Stimulated activated naive CD4-positive, alpha-beta T cell treated with Interleukin-2 at 50 U/mL for 16 hours (primary cell): Measurements from ENCODE around the gene HRCT1.
"Not testable (repeated sequence)": the region's sequence is repeated elsewhere in the genome, so short reads cannot be mapped to it uniquely, and the experiment has no call there.

Source experiments
- DNase-seq: peaks from one replicate; lab custom pipeline; 2025; lab: John Stamatoyannopoulos, UW

HRCT1 gene

GRCh38 chr9:35905912-35906679, at the start of gene HRCT1:
HRCT1 (plus strand) TSS chr9:35906202; CDS start chr9:35906288, 86 bp downstream.
- no peak for DNase-seq

- DNase-seq, result no peak
Measured at GRCh38 chr9:35856206-35856605, 49.8 kb upstream of the HRCT1 start.

DNA sequence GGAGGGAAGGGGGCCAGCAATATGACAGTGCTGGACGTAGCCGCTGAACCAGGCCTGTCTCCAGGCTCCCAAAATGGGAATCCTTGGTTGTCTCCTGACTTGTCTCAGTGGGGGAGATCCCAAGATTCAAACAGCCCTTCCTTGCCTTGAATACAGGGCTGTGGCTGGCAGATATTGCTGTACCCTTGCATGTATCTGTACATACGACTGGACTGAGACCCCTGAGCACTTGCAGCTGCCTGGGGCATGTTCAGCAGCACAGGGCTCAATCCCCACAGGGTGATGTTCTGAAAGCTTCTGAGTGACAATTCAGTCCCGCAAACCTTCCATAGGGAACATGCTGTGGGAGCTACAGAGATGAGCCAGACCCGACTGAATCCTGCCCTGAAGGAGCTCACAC, 49.1 kb upstream of the HRCT1 start:
- DNase-seq, result no peak

GRCh38 chr9:35858458-35858857, 47.5 kb upstream of the HRCT1 start:
- no peak for DNase-seq

DNA sequence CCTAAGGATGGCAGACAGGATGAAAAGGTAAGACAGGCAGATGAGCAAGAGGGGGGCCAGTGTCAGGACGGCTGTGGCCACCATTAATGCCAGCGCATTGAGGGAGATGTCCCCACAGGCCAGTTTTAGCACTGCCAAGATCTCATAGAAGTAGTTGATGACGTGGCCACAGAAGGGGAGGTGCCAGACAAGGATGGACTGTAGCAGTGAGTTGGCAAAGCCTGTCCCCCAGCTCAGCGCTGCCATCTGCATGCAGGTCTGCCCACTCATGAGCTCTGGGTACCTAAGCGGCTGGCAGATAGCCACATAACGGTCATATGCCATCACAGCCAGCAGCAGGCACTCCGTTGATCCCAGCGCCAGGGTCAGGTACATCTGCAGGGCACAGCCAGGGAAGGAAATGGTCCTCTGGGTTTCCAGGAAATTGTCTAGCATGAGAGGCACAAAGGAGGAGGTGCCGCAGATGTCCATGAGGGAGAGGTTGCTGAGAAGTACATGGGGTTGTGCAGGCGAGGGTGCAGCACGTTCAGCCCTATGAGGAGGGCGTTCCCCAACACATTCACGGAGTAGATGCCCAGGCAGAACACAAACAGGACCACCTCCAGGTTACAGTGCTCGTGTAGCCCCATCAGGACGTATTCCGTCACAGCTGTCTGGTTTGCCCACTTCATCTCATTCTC, 46.6 kb upstream of the HRCT1 start:
- DNase-seq, result no peak

GRCh38 chr9:35859990-35860339, 46.0 kb upstream of the HRCT1 start:
- DNase-seq, result no peak

DNA sequence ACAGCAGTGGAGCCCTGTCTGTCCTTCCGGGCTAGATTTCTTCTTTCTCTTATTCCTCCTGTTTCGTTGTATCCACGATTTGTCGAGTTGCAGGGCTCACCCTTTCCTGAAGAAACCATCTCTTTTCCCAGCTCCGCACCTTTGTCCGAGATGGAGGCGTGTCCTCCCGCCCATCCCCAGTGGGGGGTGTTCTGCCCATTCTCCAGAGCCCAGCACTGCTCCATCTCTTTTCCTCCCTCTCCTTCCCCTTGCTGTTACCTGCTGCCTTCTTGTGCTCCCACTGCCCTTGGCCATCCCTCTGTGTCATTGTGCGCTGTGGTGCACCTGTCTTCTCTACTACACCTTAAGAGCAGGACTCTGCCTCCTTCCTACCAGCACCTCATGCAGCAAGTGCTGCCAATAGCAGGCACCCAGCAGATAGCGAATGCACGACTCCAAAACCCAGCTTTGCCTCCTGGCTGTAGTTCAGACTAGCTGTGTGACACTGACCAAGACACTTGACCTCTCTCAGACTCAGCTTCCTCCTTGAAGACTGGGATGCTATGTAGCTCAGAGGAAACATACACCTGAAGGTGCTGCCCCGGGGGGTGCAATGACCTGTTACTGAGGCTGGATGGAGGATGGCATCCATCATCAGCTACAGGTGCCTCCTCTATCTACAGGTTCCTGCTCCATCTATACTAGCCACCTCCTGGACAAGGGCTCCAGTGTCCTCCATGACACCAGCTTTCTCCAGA, 44.7 kb upstream of the HRCT1 start:
- DNase-seq, result no peak

- no peak for DNase-seq
Measured at GRCh38 chr9:35862328-35862727, 43.7 kb upstream of the HRCT1 start.

GRCh38 chr9:35863583-35863982, 42.4 kb upstream of the HRCT1 start:
- DNase-seq, result no peak

DNA sequence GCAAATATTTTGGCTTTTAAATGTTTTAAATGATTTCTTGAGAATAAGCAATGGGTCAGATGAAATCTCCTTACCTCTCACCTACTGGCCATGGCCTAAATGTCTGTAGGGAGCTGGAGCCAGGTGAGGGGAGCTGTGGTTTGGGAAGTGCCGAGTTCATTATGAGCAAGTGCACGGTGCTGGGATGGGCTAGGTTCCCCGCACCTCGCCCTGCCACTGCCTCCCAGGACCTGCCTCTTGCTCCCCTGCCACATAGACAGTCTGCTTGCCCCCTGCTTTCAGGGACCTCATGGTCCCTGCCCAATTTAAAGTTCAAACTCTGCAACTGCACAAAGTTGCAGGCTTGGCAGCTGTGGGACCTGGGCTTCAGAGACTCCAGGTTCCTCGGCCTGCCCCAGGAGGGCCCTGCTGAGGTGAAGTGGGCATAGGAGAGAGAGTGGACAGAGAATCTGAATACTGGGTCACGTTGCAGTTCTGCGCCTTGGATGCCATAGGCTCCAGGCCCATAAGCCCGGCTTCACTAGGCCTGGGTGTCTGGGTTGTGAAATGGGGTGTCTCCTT, 41.2 kb upstream of the HRCT1 start:
- no peak for DNase-seq

DNA sequence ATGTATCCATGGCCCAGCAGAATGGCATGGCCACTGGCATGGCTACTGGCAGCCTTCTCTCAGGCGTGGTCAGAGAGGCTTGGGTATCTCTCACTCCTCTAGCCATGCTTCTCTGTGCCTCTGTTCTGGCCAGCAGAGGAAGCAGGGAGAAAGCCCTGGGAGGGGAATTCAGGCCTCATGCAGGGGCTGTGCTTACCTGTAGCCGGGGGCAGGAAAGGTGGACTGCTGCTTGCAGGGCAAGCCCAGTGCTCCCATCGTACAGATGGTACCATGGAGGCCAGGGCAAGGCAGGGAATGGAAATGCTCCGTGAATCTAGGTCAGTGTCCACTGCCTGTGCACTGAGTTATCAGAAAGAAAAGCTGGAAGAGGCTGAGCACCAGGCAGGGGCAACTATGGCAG, 38.5 kb upstream of the HRCT1 start:
- no peak for DNase-seq

- no peak for DNase-seq
Measured at GRCh38 chr9:35868933-35869332, 37.1 kb upstream of the HRCT1 start.

DNA sequence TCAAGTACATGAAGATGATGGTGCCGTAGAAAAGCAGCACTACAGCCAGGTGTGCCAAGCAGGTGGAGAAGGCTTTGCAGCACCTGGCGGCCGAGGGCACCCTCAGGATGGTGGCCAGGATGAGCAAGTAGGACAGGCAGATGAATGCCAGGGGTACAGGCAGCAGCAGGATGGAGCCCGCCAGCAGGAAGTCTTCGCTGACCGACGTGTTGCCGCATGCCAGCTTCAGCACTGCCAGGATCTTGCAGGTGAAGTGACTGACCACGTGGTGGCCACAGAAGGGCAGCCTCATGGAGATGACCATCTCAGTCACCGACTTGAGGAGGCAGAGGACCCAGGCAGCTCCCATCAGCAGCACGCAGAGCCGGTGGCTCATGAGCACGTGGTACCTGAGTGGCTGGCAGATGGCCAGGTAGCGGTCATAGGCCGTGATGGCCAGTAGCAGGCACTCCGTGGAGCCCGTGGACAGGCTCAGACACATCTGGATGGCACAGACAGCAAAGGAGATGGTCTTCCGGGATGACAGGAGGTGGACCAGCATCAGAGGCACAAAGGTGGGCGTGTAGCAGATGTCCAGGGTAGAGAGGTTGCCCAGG, 36.3 kb upstream of the HRCT1 start:
- DNase-seq, result no peak

DNA sequence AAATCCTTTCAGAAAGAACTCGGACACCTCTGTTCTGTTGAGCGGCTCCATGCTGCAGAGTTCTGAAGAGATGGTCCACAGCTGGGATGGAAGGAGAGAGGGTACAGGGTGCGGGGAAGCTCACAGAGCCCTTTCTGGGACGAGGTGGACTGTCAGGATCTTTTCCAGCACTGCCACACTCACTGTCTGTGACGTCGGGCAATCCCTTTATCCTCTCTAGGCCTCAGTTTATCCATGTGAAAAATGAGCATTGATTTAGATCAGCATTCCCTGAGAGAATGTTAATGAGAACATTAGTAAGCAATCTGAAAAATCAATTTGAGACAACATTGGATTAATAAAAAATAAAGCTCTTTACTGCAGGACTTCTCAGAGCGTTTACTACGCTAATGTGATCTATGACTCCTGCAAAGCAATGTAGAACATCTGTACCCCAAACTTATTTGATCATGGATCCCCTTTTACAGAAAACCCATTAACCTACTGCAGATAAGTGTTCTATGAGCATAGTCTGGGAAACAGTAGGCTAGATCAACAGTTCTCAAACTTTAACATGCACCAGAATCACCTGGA, 35.6 kb upstream of the HRCT1 start, which contains the start of gene OR13J1:
OR13J1 (minus strand) TSS at position 51 of the 573 bp plus-strand sequence; CDS start at position 51, 0 bp downstream.
- no peak for DNase-seq

DNA sequence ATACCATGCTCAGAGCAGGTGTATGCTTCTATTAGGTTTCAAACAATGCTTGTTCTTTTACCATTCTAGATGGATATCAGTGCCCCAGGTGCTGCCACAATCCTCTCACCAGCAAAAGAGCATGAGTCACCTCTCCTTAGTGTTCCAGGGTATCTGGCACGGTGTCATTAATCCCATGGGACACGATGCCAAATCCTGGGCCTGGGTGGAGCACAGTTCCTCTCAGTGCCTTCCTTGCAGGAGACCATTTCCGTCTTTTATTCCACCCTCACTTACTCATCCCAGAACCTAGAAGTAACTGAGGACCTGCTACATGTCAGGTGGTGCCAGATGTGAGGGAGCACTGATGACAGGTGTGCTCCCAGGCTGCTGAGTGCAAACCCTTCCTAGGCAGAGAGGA, 34.5 kb upstream of the HRCT1 start:
- no peak for DNase-seq

- DNase-seq, result no peak
Measured at GRCh38 chr9:35872505-35872904, 33.5 kb upstream of the HRCT1 start.

DNA sequence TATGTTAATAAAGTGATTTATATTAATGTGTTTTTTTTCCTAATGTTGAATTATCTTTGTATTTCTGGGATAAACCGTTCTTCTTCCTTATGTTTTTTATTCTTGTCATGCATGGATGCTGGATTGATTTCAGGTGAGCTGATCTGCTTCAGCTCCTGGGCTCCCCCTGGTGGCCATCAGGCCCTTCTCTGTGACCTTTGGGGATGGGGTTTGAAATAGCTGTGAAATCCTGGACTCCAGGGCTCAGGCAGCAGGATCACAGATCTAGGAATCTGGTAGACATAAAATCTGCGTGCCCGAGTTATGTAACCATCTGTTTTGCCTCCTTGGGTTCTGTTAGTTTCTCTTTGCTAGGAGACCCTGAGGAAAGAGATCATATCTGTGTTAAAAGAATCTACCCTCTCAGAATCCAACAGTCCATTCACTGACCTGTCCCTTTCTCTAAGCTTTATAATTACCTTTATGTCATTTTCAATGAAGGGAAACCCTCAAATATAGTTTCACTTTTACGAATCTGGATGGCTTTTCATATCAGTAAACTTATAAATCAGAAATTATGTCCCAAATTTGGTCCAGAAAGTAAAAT, 23.6 kb upstream of the HRCT1 start:
- DNase-seq, result peak; percentile 68

GRCh38 chr9:35882996-35883395, 23.0 kb upstream of the HRCT1 start:
- DNase-seq, result no peak

- DNase-seq, result not testable (repeated sequence)
Measured at GRCh38 chr9:35884908-35885307, 21.1 kb upstream of the HRCT1 start.

- DNase-seq, result no peak
Measured at GRCh38 chr9:35891646-35892045, 14.4 kb upstream of the HRCT1 start.

- no peak for DNase-seq
Measured at GRCh38 chr9:35892051-35892450, 14.0 kb upstream of the HRCT1 start.
